Spleen (tissue), 11 donors: ENCODE data around the gene ADAM8. TPM values are rescaled to one million over a fixed set of nuclear protein-coding genes. Genes with fewer than 3 reads are reported as not detected.

Experiments
- DNase-seq: peaks from one replicate; pipeline ENCODE4 v3.0.0-alpha.2; 2020
- H3K27ac ChIP-seq, 8 donors: fragments of 200-600 bp; sonication (generic) in 7 of 8; 1 replicate in 4 of 8; 2 replicates in 4 of 8; pipeline versions ENCODE4 v1.5.0 to v1.8.0; 2016 to 2021; ENCODE audit warnings: inconsistent platforms in 4 of 8, mild to moderate bottlenecking in 4 of 8, moderate library complexity in 1 of 8
- H3K27me3 ChIP-seq, 7 donors: fragments of 200-600 bp; sonication (generic) in 6 of 7; replicated peaks in 1 of 7; 1 replicate in 4 of 7; 2 replicates in 3 of 7; pipeline versions ENCODE4 v1.5.0 to v1.8.0; 2016 to 2021; ENCODE audit warnings: inconsistent platforms in 3 of 7, mild to moderate bottlenecking in 1 of 7
- H3K36me3 ChIP-seq, 6 donors: fragments of 200-600 bp; sonication (generic) in 5 of 6; 1 replicate in 4 of 6; 2 replicates in 2 of 6; pipeline versions ENCODE4 v1.5.0 to v1.8.0; 2016 to 2021; ENCODE audit warnings: inconsistent platforms in 2 of 6
- H3K4me1 ChIP-seq, 6 donors: fragments of 200-600 bp; sonication (generic) in 5 of 6; 1 replicate in 3 of 6; 2 replicates in 3 of 6; pipeline versions ENCODE4 v1.5.0 to v1.8.0; 2016 to 2021; ENCODE audit warnings: inconsistent platforms in 3 of 6
- H3K4me3 ChIP-seq, 8 donors: fragments of 200-600 bp; sonication (generic) in 7 of 8; 1 replicate in 4 of 8; 2 replicates in 4 of 8; pipeline versions ENCODE4 v1.5.0 to v1.8.0; 2016 to 2021; ENCODE audit warnings: inconsistent platforms in 4 of 8, mild to moderate bottlenecking in 4 of 8, moderate library complexity in 2 of 8
- H3K9me3 ChIP-seq, 8 donors: fragments of 200-600 bp; sonication (generic) in 7 of 8; 1 replicate in 4 of 8; 2 replicates in 4 of 8; pipeline versions ENCODE4 v1.5.0 to v1.8.0; 2016 to 2021; ENCODE audit warnings: inconsistent platforms in 4 of 8
- POLR2A ChIP-seq, 3 donors: fragments of 450-650 bp; IDR thresholded peaks; one replicate each; pipeline ENCODE4 v1.5.1; 2017; ENCODE audit warnings: antibody characterized with exemption in 3 of 3, mild to moderate bottlenecking in 1 of 3
- POLR2AphosphoS5 ChIP-seq, 3 donors: sonication (generic); formaldehyde crosslinking; IDR thresholded peaks; one replicate each; pipeline ENCODE4 v1.5.1; 2017; ENCODE audit warnings: antibody characterized with exemption in 3 of 3
- WGBS, 5 donors: extraction: QIAGEN DNeasy Blood & Tissue Kit in 3 of 5; methylation state at CpG; one replicate each; pipeline versions ENCODE4 v1.1.5 to v1.1.7; 2013 to 2018; 5-methylcytosine and 5-hydroxymethylcytosine counted together
- intact Hi-C: fragments of 100-400 bp; cut with DNase I; formaldehyde crosslinking; loops from one replicate; pipeline ENCODE4 v1.15.0; 2023; ENCODE audit warnings: low total_unique reads
- polyA plus RNA-seq, 3 donors: library from polyadenylated mRNA; stranded (reverse); fragments of 200-250 nt; gene quantifications; one replicate each; pipeline ENCODE4 v1.2.1, GENCODE V29; 2013
- total RNA-seq, 7 donors: library from RNA; depleted of rRNA in 3 of 7; stranded (reverse); fragments of >200 nt in 3 of 7; fragmentation: NEBNext Ultra II Directional in 4 of 7; extraction: Animal tissue kit (Norgen Biotek cat#: 25700) in 4 of 7; gene quantifications; one replicate each; pipeline versions ENCODE4 v1.1.0 to v1.2.1, GENCODE V29; 2016 to 2021
- TF ChIP-seq, protein P1 (sequence below), 11 experiments: fragments of 200-600 bp in 7 of 11; fragments of 450-650 bp in 4 of 11; sonication (generic) in 4 of 11; IDR thresholded peaks in 8 of 11; conservative IDR thresholded peaks in 3 of 11; 1 replicate in 7 of 11; 2 replicates in 4 of 11; pipeline versions ENCODE4 v1.4.0 to v1.8.0; 2016 to 2021; ENCODE audit warnings: antibody characterized with exemption in 11 of 11, inconsistent platforms in 4 of 11, mild to moderate bottlenecking in 1 of 11
- donor health status: healthy with polysubstance abuse.
- donor health status: DM: no; HTN: no; CAD: no; lungs with moderate emphysema.
- donor health status: DM: no; HTN: no; CAD: no.
- donor health status: Bipolar disorder and iron deficiency.
- donor health status: healthy.
- donor health status: DM: no; HTN: no; CAD: no.
- donor health status: DM: yes; HTN: yes; CAD: no.

ADAM8 gene
- total and polyA plus RNA-seq, 10 donors: 10.1 to 177 (median 67.8) TPM

DNA sequence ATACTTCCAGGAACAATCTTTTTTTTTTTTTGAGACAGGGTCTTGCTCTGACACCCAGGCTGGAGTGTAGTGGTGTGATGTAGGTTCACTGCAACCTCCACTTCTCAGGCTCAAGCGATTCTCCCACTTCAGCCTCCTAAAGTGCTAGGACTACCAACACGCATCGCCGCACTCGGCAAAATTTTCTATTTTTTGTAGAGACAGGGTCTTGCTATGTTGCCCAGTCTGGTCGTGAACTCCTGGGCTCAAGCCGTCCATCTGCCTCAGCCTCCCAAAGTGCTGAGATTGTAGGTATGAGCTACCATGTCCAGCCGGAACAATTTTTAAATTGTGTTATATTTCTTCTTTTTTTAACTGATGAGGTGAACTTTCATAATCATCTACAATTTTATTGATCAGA is 34.1 kb upstream of the ADAM8 start:
- peaks cover 0 to 41% (median 32%) of the 10 kb centered on the region in 6 donors for H3K36me3 ChIP-seq
- DNase-seq: peak; percentile 47
- TF ChIP-seq POLR2AphosphoS5 (IDR thresholded peaks at IDR 0.05): no peak
- TF ChIP-seq, protein P1, sequence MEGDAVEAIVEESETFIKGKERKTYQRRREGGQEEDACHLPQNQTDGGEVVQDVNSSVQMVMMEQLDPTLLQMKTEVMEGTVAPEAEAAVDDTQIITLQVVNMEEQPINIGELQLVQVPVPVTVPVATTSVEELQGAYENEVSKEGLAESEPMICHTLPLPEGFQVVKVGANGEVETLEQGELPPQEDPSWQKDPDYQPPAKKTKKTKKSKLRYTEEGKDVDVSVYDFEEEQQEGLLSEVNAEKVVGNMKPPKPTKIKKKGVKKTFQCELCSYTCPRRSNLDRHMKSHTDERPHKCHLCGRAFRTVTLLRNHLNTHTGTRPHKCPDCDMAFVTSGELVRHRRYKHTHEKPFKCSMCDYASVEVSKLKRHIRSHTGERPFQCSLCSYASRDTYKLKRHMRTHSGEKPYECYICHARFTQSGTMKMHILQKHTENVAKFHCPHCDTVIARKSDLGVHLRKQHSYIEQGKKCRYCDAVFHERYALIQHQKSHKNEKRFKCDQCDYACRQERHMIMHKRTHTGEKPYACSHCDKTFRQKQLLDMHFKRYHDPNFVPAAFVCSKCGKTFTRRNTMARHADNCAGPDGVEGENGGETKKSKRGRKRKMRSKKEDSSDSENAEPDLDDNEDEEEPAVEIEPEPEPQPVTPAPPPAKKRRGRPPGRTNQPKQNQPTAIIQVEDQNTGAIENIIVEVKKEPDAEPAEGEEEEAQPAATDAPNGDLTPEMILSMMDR (IDR thresholded peaks at IDR 0.05 in 8 of 11, conservative IDR thresholded peaks at IDR 0.05 in 3 of 11): no peak
- TF ChIP-seq POLR2A (IDR thresholded peaks at IDR 0.05): no peak
- H3K27me3 ChIP-seq: no peaks in the 10 kb centered on the region
- H3K9me3 ChIP-seq: no peaks in the 10 kb centered on the region
- intact Hi-C loops: no loop called here
- WGBS, 5 donors: 96 to 99% (median 97%) methylated on average over 8 of the region's 8 CpGs
- no peak overlapping the region for H3K27ac ChIP-seq
- H3K4me3 ChIP-seq: no peak overlapping the region
- H3K4me1 ChIP-seq: peaks cover 17 to 47% (median 37%) of the 10 kb centered on the region in 6 donors

DNA sequence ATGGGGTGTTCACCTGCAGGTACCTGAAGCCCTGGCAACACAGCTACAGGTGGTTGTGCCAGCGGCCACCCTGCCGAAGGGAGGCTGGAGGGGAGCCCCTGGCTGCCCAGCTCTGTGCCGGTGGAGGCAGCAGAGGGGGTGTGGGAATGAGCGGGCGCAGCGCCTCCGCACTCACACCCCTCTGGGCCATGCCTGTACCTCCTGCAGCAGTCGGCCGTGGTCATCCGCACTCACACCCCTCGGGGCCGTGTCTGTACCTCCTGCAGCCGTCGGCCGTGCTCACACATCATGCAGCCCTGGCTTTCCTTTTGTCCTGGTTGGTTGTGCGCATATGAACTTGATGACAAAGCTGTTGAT is 33.7 kb upstream of the ADAM8 start:
- H3K36me3 ChIP-seq: peaks cover 0 to 41% (median 32%) of the 10 kb centered on the region in 6 donors
- TF ChIP-seq POLR2A (IDR thresholded peaks at IDR 0.05) (no peak), POLR2AphosphoS5 (IDR thresholded peaks at IDR 0.05) (no peak)
- TF ChIP-seq, protein P1 (IDR thresholded peaks at IDR 0.05 in 8 of 11, conservative IDR thresholded peaks at IDR 0.05 in 3 of 11): no peak
- WGBS, 5 donors: 94 to 96% (median 95%) methylated on average over 7 to 16 of the region's 16 CpGs
- intact Hi-C loops: no loop called here
- H3K4me3 ChIP-seq: no peak overlapping the region
- H3K27me3 ChIP-seq: no peaks in the 10 kb centered on the region
- peaks cover 17 to 51% (median 41%) of the 10 kb centered on the region in 6 donors for H3K4me1 ChIP-seq
- DNase-seq: peak; percentile 86
- no peaks in the 10 kb centered on the region for H3K9me3 ChIP-seq
- H3K27ac ChIP-seq: no peak overlapping the region

DNA sequence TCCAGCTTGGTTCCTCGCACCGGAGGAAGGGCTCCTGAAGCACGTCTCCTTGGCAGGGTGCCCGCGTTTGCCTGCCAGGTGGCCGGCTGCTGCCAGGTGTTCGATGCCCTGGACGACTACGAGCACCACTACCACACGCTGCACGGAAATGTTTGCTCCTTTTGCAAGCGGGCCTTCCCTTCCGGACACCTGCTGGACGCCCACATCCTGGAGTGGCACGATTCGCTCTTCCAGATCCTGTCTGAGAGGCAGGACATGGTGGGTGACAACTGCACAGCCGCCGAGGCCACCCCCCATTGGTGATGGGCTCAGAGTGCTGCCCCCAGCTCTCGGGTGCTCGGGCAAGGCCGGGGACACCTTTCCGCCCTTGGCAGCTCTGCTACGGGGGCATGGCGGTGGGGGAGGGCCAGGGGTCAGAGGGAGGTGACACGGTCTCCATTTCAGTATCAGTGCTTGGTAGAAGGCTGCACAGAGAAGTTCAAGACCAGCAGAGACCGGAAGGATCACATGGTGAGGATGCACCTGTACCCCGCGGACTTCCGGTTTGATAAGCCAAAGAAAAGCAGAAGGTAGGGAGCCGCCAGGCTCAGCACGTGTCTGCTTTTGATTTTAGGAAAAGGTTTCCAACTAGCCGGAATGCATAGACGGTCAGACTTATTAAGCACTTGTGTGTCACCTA is 33.2 kb upstream of the ADAM8 start:
- Histone ChIP-seq H3K4me1 (peaks cover 17 to 56% (median 45%) of the 10 kb centered on the region in 6 donors), H3K27me3 (no peaks in the 10 kb centered on the region), H3K4me3 (peak overlapping the region in 2 of 8 donors; percentile 75 to 98), H3K27ac (peak overlapping the region in 6 of 8 donors; percentile 95 to 99 (median 98)), H3K36me3 (peaks cover 0 to 41% (median 32%) of the 10 kb centered on the region in 6 donors), H3K9me3 (no peaks in the 10 kb centered on the region)
- no peak for TF ChIP-seq POLR2AphosphoS5 (IDR thresholded peaks at IDR 0.05)
- TF ChIP-seq POLR2A (IDR thresholded peaks at IDR 0.05): no peak
- TF ChIP-seq, protein P1 (IDR thresholded peaks at IDR 0.05 in 8 of 11, conservative IDR thresholded peaks at IDR 0.05 in 3 of 11): no peak
- intact Hi-C loops: no loop called here
- WGBS, 5 donors: 88 to 90% (median 89%) methylated on average over 28 to 33 of the region's 33 CpGs
- peak; percentile 90 for DNase-seq

DNA sequence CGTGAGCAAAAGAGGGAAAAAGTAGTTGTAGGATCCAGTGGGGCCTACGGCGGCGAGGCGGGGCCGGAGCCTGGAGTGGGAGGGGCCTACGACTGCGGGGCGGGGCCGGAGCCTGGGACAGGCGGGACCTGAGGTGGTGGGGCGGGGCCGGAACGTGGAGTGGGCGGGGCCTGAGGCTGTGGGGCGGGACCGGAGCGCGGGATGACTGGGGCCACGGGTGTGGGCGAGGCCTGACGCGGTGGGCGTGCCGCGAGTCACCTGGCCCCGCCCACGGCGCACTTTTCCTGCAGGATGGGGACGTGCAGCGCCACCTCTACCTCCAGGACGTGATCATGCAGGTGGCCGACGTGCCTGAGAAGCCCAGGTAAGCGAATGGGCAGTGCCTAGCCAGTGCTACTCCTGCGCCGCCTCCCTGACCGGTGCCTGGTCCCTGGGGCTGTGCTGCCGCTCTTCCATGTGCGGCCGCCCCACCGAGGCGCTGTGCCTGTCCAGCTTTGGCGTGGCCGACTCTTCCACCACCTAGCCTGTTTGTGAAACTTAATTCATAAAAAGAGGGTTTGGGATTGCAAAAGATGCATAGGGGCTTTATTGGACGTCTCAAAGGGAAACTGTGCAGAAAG is 32.5 kb upstream of the ADAM8 start:
- Histone ChIP-seq H3K36me3 (peaks cover 0 to 43% (median 32%) of the 10 kb centered on the region in 6 donors), H3K27me3 (no peaks in the 10 kb centered on the region), H3K9me3 (no peaks in the 10 kb centered on the region), H3K4me1 (peaks cover 17 to 62% (median 51%) of the 10 kb centered on the region in 6 donors), H3K4me3 (peak overlapping the region; percentile 66 to 98 (median 92)), H3K27ac (peak overlapping the region; percentile 95 to 99 (median 98))
- WGBS, 5 donors: 11 to 39% (median 36%) methylated on average over 24 to 46 of the region's 46 CpGs
- DNase-seq: peak; percentile 98
- intact Hi-C loops: no loop called here
- TF ChIP-seq, protein P1 (IDR thresholded peaks at IDR 0.05 in 8 of 11, conservative IDR thresholded peaks at IDR 0.05 in 3 of 11): peak in 1 of 11 experiments; percentile 12
- TF ChIP-seq POLR2AphosphoS5 (IDR thresholded peaks at IDR 0.05): no peak
- TF ChIP-seq POLR2A (IDR thresholded peaks at IDR 0.05): no peak
